Right ventricle myocardium inferior (tissue), 1 donor: ENCODE data around the gene PLA2G4B. TPM values are rescaled to one million over a fixed set of nuclear protein-coding genes. Genes with fewer than 3 reads are reported as not detected.
A peak's percentile ranks its signal among the peaks of the same experiment; 100 is the strongest.

Source experiments
- ATAC-seq: fragments of 200-7000 bp; cut with Tn5 transposase; one replicate; pipeline ENCODE4 v1.9.1; 2020; ENCODE audit warnings: mild to moderate bottlenecking, moderate library complexity
- DNase-seq: peaks from one replicate; pipeline ENCODE4 v3.0.0; 2021; ENCODE audit errors: missing footprints
- intact Hi-C: fragments of 100-400 bp; cut with DNase I; formaldehyde crosslinking; loops from one replicate; pipeline ENCODE4 v1.11.0; 2022
- total RNA-seq: library from RNA; stranded (reverse); fragmentation: NEBNext Ultra II Directional; extraction: Animal tissue kit (Norgen Biotek cat#: 25700); gene quantifications from one replicate; pipeline ENCODE4 v1.2.1, GENCODE V29; 2021
- donor health status: DM: no; HTN: yes; CAD: no; lungs with severe emphysema.

PLA2G4B gene
- total RNA-seq, 1 donor from 2014 or later, result 5.8 TPM

DNA sequence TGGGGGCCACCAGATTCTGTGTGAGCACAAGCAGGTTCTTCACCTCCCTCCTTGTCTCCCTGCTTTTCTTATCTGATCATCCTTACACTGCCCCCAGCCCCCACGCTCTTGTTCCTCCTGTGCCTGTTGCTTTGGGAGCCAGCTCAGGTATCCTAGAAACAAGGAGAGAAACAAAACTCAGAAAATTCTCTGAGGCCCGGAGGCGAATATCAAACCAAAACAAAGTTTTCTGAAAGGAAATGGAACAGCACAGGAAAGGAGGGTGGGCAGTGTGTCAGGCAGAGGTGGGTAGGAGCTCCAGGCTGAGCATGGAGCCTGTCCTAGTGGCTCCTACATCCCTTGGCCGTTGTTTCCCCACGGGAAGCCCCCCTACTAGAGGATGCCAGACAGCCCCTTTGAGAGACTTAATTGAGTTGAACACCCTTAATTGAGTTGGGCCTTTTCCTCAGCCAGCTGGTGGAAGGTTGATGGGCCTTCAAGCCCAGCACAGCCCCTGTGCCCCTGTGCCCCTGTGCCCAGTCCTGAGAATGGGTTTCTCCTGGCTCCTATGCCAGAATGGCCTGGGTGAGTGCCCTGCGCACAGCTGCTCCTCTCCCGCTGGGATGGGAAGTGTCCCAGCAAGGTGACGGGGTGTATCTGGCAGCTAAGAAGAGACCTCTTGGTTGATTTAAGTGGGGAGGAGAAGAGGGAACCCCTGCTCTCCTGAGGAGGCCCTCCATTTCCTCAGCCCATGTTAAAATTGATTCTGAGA, 33.6 kb upstream of the PLA2G4B start:
- ATAC-seq, result no peak
- intact Hi-C loops, result no loop called here
- no peak for DNase-seq

DNA sequence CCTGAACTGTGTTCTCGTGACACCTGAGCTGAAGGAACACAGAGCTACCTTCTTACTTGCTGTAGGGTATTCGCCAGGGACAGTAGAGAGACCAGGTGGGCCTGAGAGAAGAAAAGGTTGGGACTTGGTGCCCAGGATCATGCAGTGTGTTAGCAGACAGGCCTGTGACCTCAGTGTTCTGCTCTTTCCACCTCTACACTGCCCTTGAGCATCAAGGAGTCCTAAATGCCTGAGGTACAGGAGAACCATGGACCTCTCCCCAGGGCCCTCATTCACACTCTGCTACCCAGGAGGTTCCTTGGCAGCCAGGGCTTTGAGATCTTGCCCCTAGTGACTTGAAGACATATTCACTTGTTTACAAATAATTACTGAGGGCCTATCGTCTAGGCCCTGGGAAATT, 32.9 kb upstream of the PLA2G4B start:
- no peak for ATAC-seq
- intact Hi-C loops, result no loop called here
- no peak for DNase-seq

DNA sequence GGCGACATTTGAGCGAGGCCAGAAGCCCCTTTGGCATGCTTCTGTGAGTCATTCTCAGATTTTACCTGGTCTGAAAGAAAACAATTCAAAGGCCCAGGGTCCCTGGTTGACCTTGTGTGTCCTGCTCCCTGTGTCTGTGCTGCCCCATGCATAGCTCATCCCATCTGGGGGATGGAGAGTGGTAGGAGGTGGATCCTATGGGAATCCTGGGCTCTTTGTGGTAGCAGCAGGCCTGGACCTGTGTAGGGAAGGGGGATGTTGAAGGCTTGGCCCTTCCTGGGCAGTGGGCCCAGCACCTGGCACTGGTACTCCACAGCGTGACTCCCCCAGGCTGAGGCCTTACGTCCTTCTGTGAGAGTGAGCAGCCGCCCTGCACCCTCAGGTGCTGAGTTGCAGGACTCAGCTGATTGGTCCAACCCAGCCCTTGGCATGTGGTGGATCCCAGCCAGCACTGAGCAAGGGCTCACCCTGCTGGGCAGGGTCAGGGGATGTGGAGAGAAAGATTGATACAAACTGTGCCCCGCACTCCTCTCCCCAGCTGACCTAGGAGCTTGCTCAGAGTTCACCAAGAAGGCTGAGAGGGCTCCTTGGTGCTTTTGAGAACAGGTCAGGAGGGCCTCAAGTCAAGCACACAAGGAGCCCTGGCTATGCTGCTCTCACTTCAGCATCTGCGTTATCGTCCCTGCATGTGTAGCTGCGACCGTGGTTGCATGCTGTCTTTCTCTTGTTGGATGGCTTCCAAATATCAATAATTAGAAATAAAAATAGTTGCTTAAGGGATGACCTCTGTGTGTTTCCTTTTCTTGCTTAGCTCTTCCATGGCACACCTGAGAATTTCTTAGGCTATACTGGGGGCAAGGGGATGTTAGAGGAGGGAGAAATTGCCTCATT, 32.1 kb upstream of the PLA2G4B start:
- intact Hi-C loops, result no loop called here
- ATAC-seq (peak; percentile 73), DNase-seq (peak; percentile 64)

DNA sequence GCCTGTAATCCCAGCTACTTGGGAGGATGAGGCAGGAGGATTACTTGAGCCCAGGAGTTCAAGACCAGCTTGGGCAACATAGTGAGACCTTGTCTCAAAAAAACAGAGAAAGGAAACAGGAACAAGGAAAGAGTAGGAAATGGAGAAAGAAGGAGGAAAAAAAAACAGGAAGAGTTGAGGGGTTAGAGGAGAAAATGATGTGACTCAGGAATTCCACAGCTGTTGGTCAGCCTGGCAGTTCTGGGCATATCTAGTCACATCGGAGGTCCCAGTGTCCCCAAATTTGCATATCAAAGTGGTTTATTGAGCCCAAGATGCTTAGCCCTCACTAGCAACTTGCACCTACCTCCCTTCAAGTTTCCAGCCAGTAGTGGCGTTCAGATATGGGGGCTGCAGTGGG, 29.5 kb upstream of the PLA2G4B start:
- intact Hi-C loops, result no loop called here
- ATAC-seq, result no peak
- DNase-seq, result no peak

DNA sequence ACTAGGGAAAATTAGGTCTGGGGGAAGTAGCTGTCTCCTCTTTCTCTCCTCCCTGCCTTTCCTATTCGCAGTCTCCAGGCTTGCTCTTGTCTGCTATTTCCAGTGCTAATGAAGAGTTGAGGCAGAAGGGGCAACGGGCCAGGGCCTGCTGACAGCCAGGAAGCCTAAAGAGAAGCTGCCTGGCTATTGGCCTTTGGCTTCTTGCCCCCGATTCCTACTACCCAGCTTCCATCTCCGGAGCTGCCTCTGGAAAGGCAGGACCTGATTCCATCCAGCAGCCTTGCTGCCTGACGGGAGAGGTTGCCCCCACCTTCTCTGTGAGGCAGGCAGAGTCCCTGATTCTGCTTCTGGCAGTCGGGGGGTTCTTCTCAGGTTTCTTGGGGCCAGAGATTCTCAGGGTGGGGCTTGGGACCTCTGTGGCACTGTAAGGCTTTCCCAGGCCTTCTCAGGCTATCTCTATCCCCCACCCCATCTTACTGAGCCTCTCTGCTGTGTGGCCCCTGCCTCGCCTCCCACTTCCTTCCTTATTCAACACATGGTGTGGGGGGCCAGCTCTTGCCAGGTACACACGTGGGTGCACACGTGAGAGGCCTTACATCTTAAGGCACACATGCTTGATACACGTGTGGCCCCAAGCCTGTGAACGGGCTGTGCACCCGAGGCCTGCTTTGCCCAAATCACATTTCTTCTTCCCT, 29.0 kb upstream of the PLA2G4B start:
- intact Hi-C loops, result loop anchor here (5.0 kb wide), 2 partner anchors 207 to 252 kb away; partner anchors contain the start of gene TYRO3
- ATAC-seq (no peak), DNase-seq (no peak)

DNA sequence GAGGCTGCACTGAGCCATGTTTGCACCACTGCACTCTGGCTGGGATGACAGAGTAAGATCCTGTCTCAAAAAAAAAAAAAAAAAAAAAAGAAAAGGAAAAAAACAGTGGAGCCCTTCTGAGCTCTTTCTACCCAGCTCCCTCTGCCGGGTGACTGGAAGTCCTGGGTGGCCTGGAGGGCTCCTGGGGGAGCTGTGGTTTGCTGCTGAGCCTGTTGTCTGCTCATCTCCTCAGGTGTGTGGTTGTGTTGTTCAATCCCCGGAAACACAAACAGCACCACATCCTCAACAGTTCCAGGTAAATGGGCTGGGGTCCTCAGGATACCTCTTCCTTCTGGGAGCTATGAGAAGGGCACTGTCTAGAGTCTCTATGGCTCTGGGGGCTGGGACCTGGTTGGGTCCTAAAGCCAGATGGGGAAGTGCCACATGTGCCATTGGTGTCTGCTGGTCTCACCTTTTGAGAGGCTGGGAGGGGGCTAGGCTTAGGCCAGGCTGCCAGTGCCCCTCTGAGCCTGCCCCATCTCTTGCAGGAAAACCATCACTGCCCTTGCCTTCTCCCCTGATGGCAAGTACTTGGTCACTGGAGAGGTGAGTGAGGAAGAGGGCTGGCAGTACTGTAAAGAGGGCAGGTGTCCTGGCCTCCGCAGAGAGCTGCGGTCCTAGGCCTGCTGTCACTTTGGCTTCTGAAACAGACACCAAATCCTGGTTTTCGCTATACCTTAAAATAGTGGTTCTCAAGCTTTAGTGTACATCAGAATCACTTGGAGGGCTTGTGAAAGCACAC, 27.8 kb upstream of the PLA2G4B start:
- no peak for ATAC-seq
- intact Hi-C loops, result loop anchor here (1.0 to 5.0 kb wide), 3 partner anchors 39 to 254 kb away; partner anchors contain the start of gene TYRO3
- DNase-seq, result peak; percentile 30

DNA sequence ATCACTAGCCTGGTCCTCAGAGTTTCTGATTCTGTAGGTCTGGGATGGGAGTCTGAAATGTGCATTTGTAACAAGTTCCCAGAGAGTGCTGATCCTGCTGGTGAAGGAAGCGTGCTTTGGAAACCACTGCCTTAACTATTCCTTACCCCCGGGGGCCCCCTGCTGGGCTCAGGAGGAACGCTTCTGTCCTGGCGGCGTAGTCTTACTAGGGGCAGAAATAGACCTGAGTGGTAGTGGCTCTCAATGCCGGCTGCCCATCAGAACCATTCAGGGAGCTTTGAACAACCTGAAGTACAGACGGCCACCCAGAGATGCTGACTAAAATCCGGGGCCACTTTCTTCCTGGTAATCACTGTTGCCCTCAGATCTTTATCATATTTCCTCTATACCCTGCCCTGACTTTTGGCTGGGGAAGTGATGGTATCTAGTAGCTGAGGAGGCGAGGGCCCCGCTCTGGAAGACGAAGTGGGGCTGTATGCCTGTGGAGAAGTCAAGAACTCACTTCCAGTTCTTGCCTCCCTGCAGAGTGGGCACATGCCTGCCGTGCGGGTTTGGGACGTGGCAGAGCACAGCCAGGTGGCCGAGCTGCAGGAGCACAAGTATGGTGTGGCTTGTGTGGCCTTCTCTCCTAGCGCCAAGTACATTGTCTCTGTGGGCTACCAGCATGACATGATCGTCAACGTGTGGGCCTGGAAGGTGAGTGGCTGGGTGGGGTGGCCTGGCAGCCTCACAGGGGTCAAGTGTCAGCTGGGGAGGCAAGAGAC, 27.0 kb upstream of the PLA2G4B start:
- intact Hi-C loops, result loop anchor here (1.0 to 5.0 kb wide), 3 partner anchors 39 to 254 kb away; partner anchors contain the start of gene TYRO3
- DNase-seq (peak; percentile 88), ATAC-seq (peak; percentile 91)

DNA sequence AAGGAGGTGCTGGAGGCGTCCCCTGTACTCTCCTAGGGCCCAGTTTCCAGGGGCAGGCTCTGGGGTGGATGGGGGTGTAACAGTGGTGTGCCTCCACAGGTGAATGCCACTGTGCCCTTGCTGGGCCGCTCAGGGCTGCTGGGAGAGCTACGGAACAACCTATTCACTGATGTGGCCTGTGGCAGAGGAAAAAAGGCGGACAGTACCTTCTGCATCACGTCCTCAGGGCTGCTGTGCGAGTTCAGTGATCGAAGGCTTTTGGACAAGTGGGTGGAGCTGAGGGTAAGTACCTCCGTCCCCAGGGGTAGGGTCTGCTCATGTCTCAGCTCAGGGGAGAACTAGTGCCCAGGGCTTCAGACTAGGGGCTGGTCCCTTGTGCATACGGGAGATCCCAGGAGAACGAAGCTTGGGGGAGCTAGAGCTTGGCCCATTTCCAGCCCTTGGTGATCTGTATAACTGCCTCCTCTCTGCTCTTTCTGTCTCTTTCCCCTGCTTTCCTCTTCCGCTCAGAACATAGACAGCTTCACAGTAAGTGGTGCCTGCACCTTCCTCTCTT, 25.7 kb upstream of the PLA2G4B start:
- ATAC-seq (no peak), DNase-seq (peak; percentile 9)
- intact Hi-C loops, result loop anchor here (5.0 kb wide), 2 partner anchors 211 to 256 kb away; partner anchors contain the start of gene TYRO3

DNA sequence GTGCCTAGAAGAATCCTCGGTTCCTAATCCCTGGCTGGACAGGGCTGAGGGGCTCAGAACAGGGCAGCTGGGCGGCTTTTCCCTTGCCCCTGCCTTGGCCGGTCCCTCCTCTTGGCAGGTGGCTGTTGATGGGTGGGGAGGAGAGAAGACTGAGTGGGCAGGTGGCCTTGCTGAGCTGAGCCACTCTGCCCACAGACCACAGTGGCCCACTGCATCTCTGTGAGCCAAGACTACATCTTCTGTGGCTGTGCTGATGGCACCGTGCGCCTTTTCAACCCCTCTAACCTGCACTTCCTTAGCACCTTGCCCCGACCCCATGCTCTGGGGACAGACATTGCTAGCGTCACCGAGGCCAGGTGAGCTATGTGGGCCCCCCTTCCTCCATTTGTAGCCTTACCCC, 25.2 kb upstream of the PLA2G4B start:
- DNase-seq (peak; percentile 35), ATAC-seq (no peak)
- intact Hi-C loops, result loop anchor here (5.0 kb wide), 2 partner anchors 211 to 256 kb away; partner anchors contain the start of gene TYRO3

DNA sequence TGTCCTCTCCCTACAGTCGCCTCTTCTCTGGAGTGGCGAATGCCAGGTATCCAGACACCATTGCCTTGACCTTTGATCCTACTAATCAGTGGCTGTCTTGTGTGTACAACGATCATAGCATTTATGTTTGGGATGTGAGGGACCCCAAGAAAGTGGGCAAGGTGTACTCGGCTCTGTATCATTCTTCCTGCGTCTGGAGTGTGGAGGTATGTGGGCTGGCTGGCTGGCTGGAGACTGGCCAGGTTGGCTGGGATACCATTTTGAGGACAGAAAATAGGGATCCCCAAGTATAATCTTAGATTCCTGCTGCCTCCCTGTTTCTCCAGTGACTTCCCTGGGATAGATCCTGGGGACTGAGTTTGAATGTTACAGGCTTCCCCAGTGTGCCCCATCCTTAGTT, 24.1 kb upstream of the PLA2G4B start:
- intact Hi-C loops, result loop anchor here (5.0 kb wide), 2 partner anchors 212 to 257 kb away; partner anchors contain the start of gene TYRO3
- DNase-seq (peak; percentile 30), ATAC-seq (no peak)

DNA sequence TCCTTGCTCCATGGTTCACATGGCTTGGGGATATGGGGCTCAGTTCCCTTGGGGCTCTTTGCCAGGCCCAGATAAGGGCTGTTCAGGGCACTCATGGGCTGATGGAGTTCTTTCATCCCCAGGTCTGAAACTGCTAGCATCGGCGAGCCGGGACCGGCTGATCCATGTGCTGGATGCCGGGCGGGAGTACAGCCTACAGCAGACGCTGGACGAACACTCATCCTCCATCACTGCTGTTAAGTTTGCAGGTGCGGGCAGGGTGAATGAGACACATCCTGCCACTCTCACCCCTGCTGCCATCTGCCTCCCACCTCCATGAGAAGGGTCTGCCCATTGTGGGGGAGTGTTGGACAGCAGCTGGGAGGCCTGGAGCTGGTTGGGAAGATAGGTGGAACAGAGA, 21.9 kb upstream of the PLA2G4B start:
- DNase-seq, result peak; percentile 34
- ATAC-seq, result no peak
- intact Hi-C loops, result no loop called here

DNA sequence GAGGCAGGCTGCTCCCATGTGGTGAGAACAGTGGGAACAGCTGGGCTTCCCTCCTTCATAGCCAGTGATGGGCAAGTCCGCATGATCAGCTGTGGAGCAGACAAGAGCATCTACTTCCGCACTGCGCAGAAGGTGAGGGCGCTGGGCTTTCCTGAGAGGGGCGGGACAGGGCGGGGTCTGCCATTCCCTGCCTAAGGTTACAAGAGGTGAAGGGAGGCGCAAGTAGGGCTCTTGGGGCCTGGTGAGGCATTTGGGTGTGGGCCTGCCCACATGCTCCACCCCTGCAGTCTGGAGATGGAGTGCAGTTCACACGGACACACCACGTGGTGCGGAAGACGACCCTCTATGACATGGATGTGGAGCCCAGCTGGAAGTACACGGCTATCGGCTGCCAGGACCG, 21.3 kb upstream of the PLA2G4B start:
- DNase-seq (peak; percentile 32), ATAC-seq (no peak)
- intact Hi-C loops, result no loop called here

DNA sequence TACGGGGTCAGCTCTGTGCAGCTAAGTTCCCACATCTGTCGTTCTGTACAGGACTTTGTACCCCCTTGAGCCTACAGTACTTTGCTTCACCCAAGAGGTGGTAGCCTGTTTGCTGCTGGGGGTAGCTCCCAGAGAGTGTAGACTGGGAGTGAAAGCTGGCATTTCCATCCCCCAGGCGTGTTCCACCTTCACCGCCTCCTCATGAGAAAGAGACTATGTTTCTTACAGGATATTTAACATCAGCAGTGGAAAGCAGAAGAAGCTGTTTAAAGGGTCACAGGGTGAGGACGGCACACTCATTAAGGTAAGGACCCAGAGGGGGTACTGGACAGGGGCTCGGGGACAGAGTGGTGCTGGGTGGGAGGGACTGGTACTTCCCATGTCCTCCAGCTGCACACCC, 20.9 kb upstream of the PLA2G4B start:
- intact Hi-C loops, result no loop called here
- ATAC-seq (no peak), DNase-seq (no peak)

DNA sequence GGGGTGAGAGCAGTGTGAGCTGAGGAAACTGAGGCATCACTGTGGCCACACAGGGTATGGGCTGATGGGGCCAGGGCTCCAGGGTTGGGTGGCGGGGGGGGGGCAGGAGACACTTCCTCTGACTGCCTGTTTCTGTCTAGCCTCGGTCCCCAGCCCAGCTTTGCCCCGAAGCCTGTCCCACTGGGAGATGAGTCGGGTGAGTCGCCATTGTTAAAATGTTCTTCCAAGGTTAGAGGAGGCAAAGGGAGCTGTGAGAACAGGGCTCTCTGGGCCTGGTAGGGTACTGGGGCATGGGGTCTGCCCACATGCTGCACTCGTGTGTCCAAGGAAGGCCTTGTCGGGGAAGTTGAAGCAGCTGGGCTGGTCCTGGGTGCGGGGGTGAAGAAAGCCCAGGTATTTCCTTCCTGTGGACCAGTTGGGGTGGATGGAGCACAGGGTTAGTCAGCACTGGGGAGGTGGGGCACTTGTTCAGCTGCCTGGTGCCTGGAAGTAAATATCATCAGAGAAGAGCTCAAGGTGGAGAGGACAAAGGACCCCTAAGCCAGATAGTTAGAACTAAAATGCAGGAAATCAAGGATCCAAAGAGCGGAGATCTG, 19.1 kb upstream of the PLA2G4B start:
- DNase-seq, result no peak
- intact Hi-C loops, result no loop called here
- no peak for ATAC-seq

DNA sequence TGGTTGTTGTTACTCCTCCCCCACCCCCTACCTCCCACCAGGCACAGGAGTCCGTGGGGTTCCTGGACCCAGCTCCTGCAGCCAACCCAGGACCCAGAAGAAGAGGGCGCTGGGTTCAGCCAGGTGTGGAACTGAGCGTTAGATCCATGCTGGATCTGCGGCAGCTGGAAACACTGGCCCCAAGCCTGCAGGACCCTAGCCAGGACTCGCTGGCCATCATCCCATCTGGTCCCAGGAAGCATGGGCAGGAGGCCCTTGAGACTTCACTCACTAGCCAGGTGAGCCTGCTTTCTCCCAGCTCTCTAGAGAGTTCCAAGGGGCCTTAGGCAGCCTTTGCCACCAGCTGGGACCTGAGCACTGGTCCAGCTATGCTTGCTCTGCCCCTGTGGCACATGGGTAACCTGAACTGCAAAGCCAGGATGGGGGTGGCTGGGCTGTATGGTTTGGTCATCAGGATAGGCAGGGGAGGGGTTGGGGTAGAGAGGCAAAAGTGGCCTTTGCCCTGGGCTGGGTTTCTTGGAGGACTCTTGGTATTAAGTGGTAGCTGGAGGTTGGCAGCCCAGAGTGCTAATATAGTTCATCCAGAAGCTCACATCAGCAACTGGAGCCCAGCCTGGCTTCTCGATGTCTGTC, 17.7 kb upstream of the PLA2G4B start:
- DNase-seq, result peak; percentile 13
- ATAC-seq, result no peak
- intact Hi-C loops, result no loop called here

DNA sequence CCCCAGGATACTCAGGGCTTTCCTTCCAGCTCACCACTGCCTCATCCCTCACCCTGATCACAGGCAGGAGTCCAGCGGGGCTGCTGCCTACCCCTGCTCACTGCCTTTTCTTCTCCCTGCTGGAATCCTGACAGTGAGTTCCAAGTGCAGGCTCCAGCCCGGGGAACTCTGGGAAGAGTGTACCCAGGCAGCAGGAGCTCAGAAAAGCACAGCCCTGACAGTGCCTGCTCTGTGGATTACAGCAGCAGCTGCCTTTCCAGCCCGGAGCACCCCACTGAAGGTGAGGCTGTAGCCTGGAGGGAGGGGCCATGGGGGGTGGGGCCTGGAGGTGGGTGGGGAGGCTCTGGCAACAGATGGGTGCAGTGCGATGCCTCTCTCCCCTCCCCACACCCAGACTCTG, 16.8 kb upstream of the PLA2G4B start:
- ATAC-seq (no peak), DNase-seq (peak; percentile 34)
- intact Hi-C loops, result no loop called here

DNA sequence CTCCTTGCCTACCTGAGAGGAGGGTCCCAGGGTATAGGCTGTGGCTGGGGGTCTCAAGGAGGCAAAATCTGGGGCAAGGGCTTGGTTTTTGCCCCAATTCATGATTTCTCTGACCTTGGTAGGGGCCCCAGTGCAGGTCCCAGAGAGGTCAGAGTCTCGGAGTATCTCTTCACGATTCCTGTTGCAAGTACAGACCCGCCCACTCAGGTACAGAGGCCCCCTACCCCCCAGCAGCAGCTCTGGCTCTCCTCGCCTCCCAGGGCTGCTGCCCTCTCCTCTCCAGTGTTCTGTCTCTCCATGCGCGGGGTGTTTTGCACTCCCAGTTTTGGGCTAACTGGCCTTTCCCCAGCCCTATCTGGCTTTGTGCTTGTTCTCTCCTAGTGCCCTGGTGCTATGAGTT, 16.2 kb upstream of the PLA2G4B start:
- intact Hi-C loops, result no loop called here
- DNase-seq, result no peak
- ATAC-seq, result no peak
